Glutamatergic neuron (in vitro differentiated cells): ENCODE measurements around the gene KSR1. TPM values are rescaled to one million over a fixed set of nuclear protein-coding genes. Genes with fewer than 3 reads are reported as not detected.

Experiments used
- DNase-seq: peaks from one replicate; pipeline ENCODE4 v3.0.0; 2022
- H3K27ac Mint-ChIP-seq: one replicate; pipeline ENCODE4 v1.8.0; 2020; ENCODE audit warnings: mild to moderate bottlenecking, mixed read lengths, inconsistent platforms; ENCODE audit not compliant: unreplicated experiment
- H3K27me3 Mint-ChIP-seq: one replicate; pipeline ENCODE4 v1.8.0; 2020; ENCODE audit warnings: mild to moderate bottlenecking, moderate library complexity, mixed read lengths, inconsistent platforms; ENCODE audit not compliant: unreplicated experiment
- H3K36me3 Mint-ChIP-seq: one replicate; pipeline ENCODE4 v1.8.0; 2020; ENCODE audit warnings: mild to moderate bottlenecking, mixed read lengths, inconsistent platforms; ENCODE audit not compliant: unreplicated experiment
- H3K4me1 Mint-ChIP-seq: one replicate; pipeline ENCODE4 v1.8.0; 2020; ENCODE audit warnings: mild to moderate bottlenecking, low read depth, mixed read lengths, inconsistent platforms; ENCODE audit not compliant: unreplicated experiment
- H3K4me3 Mint-ChIP-seq: one replicate; pipeline ENCODE4 v1.8.0; 2020; ENCODE audit warnings: mild to moderate bottlenecking, mixed read lengths, inconsistent platforms; ENCODE audit not compliant: unreplicated experiment
- H3K9me3 Mint-ChIP-seq: one replicate; pipeline ENCODE4 v1.8.0; 2020; ENCODE audit warnings: mild to moderate bottlenecking, moderate library complexity, mixed read lengths, inconsistent platforms; ENCODE audit not compliant: unreplicated experiment
- total RNA-seq: library from RNA; stranded (reverse); fragmentation: NEBNext Ultra II Directional; extraction: Animal tissue kit (Norgen Biotek cat#: 25700); gene quantifications from one replicate; pipeline ENCODE4 v1.2.1, GENCODE V29; 2021; ENCODE audit not compliant: unreplicated experiment
- TF ChIP-seq, protein P1 (sequence below): fragments of 200-600 bp; sonication (generic); IDR thresholded peaks from one replicate; pipeline ENCODE4 v1.5.0; 2021; ENCODE audit not compliant: partially characterized antibody, unreplicated experiment

Gene KSR1
- total RNA-seq, 1 donor from 2014 or later: 203 TPM

DNA sequence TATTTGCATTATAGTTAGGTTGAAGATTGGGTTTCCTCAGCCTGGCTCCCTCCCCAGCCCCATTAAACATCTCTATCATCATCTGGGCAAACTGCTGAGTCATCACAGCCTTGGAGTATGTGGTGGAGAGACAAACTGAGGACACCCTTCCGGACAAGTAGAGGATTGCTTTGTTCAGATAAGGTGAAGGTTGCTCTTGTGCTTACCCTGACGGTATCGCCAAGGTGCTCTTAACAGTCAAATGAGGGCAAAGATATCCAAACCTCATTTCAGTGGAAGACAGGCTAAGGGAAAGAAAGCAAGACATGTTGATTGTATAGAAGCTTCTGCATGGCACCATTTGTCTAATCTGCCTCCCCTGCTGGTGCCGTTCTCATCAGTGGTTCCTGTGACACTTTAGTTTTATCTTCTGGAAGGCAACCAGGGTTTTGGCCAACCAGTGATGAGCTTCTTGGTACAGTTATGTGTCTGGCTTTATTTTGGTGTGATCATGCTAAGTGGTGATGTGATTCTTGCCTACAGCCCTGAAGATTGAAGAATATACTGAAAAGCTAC lies 117.8 kb downstream of the KSR1 start:
- peaks cover 63% of the 10 kb centered on the region for H3K4me1 Mint-ChIP-seq
- DNase-seq: no peak
- no peaks in the 10 kb centered on the region for H3K36me3 Mint-ChIP-seq
- H3K4me3 Mint-ChIP-seq: no peak overlapping the region
- peaks cover 8% of the 10 kb centered on the region for H3K27me3 Mint-ChIP-seq
- no peak overlapping the region for H3K27ac Mint-ChIP-seq
- H3K9me3 Mint-ChIP-seq: peaks cover 21% of the 10 kb centered on the region
- TF ChIP-seq, protein P1, sequence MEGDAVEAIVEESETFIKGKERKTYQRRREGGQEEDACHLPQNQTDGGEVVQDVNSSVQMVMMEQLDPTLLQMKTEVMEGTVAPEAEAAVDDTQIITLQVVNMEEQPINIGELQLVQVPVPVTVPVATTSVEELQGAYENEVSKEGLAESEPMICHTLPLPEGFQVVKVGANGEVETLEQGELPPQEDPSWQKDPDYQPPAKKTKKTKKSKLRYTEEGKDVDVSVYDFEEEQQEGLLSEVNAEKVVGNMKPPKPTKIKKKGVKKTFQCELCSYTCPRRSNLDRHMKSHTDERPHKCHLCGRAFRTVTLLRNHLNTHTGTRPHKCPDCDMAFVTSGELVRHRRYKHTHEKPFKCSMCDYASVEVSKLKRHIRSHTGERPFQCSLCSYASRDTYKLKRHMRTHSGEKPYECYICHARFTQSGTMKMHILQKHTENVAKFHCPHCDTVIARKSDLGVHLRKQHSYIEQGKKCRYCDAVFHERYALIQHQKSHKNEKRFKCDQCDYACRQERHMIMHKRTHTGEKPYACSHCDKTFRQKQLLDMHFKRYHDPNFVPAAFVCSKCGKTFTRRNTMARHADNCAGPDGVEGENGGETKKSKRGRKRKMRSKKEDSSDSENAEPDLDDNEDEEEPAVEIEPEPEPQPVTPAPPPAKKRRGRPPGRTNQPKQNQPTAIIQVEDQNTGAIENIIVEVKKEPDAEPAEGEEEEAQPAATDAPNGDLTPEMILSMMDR: no peak

DNA sequence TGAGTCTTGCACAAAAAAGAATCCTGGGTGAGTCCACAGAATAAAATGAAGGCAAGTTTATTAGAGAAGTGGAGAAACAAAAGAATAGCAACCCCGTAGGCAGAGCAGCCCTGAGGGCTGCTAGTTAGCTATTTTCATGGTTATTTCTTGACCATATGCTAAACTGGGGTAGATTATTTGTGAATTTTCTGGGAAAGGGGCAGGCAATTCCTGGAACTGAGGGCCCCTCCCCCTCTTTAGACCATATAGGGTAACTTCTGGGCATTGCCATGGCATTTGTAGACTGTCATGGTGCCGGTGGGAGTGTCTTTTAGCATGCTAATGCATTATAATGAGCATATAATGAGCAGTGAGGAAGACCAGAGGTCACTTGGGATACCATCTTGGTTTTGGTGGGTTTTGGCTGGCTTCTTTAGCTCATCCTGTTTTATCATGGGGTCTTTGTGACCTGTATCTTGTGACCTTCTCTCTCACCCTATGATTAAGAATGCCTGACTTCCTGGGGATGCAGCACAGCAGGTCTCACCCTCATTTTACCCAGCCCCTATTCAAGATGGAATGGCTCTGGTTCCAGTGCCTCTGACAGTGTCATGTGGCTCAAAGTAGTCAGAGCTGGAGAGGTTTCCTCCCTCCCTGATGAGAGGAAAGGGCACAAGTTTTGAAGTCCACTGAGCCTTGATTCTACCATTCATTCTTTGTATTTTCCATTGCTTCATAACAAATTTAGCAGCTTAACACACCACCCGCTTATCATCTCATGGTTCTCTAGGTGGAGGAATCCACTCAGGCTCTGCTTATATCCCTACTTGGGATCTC lies 119.1 kb downstream of the KSR1 start:
- no peak for DNase-seq
- peaks cover 16% of the 10 kb centered on the region for H3K9me3 Mint-ChIP-seq
- H3K4me3 Mint-ChIP-seq: no peak overlapping the region
- peaks cover 8% of the 10 kb centered on the region for H3K27me3 Mint-ChIP-seq
- TF ChIP-seq, protein P1: no peak
- no peak overlapping the region for H3K27ac Mint-ChIP-seq
- H3K36me3 Mint-ChIP-seq: no peaks in the 10 kb centered on the region
- peaks cover 57% of the 10 kb centered on the region for H3K4me1 Mint-ChIP-seq

- DNase-seq: no peak
Measured at GRCh38 chr17:27575912-27576252, 119.6 kb downstream of the KSR1 start.

GRCh38 chr17:27576477-27577083 lies 120.3 kb downstream of the KSR1 start:
- TF ChIP-seq, protein P1: no peak
- Mint-ChIP-seq H3K27me3 (peaks cover 11% of the 10 kb centered on the region), H3K4me1 (peaks cover 53% of the 10 kb centered on the region), H3K36me3 (no peaks in the 10 kb centered on the region), H3K4me3 (peak overlapping the region; percentile 23), H3K27ac (peak overlapping the region; percentile 79), H3K9me3 (peaks cover 17% of the 10 kb centered on the region)
- DNase-seq: no peak

More at GRCh38 chr17:27575912-27576252, 119.6 kb downstream of the KSR1 start:
- Mint-ChIP-seq H3K4me3 (no peak overlapping the region), H3K36me3 (no peaks in the 10 kb centered on the region), H3K27ac (no peak overlapping the region), H3K4me1 (peaks cover 55% of the 10 kb centered on the region), H3K27me3 (peaks cover 11% of the 10 kb centered on the region), H3K9me3 (peaks cover 16% of the 10 kb centered on the region)
- TF ChIP-seq, protein P1: no peak
